Neural cell (in vitro differentiated cells): Measurements from ENCODE around the gene CDC42BPB. TPM values are rescaled to one million over a fixed set of nuclear protein-coding genes. Genes with fewer than 3 reads are reported as not detected.

ENCODE experiments used
- H2AFZ ChIP-seq: fragments of 200-600, 300-800 bp; sonication (generic), shearing (Covaris generic); 2 replicates; pipeline ENCODE4 v1.6.0; 2014; ENCODE audit warnings: low read depth, mild to moderate bottlenecking, antibody characterized with exemption, low read length, moderate library complexity
- H3F3A ChIP-seq: fragments of 200-600 bp; shearing (Covaris generic); 2 replicates; pipeline ENCODE4 v1.6.1; 2016; ENCODE audit warnings: mild to moderate bottlenecking, moderate library complexity, mixed read lengths, antibody characterized with exemption, low read length; ENCODE audit not compliant: insufficient read depth, poor library complexity, severe bottlenecking
- H3K27ac ChIP-seq: fragments of 200-600, 300-800 bp; sonication (generic), shearing (Covaris generic); 2 replicates; pipeline ENCODE4 v1.5.1; 2014; ENCODE audit warnings: mild to moderate bottlenecking, low read length, moderate library complexity
- H3K27me3 ChIP-seq: fragments of 300-800, 200-600 bp; sonication (generic), shearing (Covaris generic); 2 replicates; pipeline ENCODE4 v1.6.0; 2014; ENCODE audit warnings: mild to moderate bottlenecking, low read depth, low read length, moderate library complexity; ENCODE audit not compliant: insufficient read depth
- H3K36me3 ChIP-seq: fragments of 300-800, 200-600 bp; sonication (generic), shearing (Covaris generic); 2 replicates; pipeline ENCODE4 v1.5.1; 2014; ENCODE audit warnings: mild to moderate bottlenecking, antibody characterized with exemption, low read length, moderate library complexity; ENCODE audit not compliant: insufficient read depth
- H3K4me2 ChIP-seq: fragments of 300-800, 200-600 bp; sonication (generic), shearing (Covaris generic); 2 replicates; pipeline ENCODE4 v1.6.0; 2014; ENCODE audit warnings: mild to moderate bottlenecking, low read length
- H3K4me3 ChIP-seq: fragments of 300-800, 200-600 bp; sonication (generic), shearing (Covaris generic); 2 replicates; pipeline ENCODE4 v1.5.1; 2014; ENCODE audit warnings: mild to moderate bottlenecking, low read length, moderate library complexity
- H3K79me2 ChIP-seq: fragments of 200-600 bp; shearing (Covaris generic); replicated peaks from 2 replicates; pipeline ENCODE4 v1.6.0; 2014; ENCODE audit warnings: mild to moderate bottlenecking, low read length, moderate library complexity; ENCODE audit not compliant: insufficient read depth
- H3K9ac ChIP-seq: fragments of 300-800, 200-600 bp; sonication (generic), shearing (Covaris generic); 2 replicates; pipeline ENCODE4 v1.6.1; 2016; ENCODE audit warnings: mild to moderate bottlenecking, low read length, mixed read lengths
- H3K9me2 ChIP-seq: fragments of 200-600 bp; shearing (Covaris generic); 2 replicates; pipeline ENCODE4 v1.6.1; 2016; ENCODE audit warnings: mild to moderate bottlenecking, low read length, mixed read lengths; ENCODE audit not compliant: insufficient read depth
- H3K9me3 ChIP-seq: fragments of 200-600, 300-800 bp; sonication (generic), shearing (Covaris generic); 2 replicates; pipeline ENCODE4 v1.6.1; 2016; ENCODE audit warnings: mild to moderate bottlenecking, mixed run types, low read length, moderate library complexity, mixed read lengths
- H4K20me1 ChIP-seq: fragments of 200-600 bp; shearing (Covaris generic); 2 replicates; pipeline ENCODE4 v1.6.1; 2016; ENCODE audit warnings: mild to moderate bottlenecking, mixed run types; ENCODE audit not compliant: insufficient read depth
- EP300 ChIP-seq: fragments of 450-650 bp; conservative IDR thresholded peaks from 2 replicates; pipeline ENCODE4 v1.6.1; 2014; ENCODE audit warnings: antibody characterized with exemption, mild to moderate bottlenecking, moderate library complexity; ENCODE audit not compliant: poor library complexity, severe bottlenecking
- EZH2 ChIP-seq: fragments of 200-600, 300-800 bp; shearing (Covaris generic), sonication (generic); IDR thresholded peaks from 2 replicates; pipeline ENCODE4 v1.6.1; 2014; ENCODE audit warnings: antibody characterized with exemption, low read length, borderline replicate concordance, mild to moderate bottlenecking; ENCODE audit not compliant: insufficient read depth, poor library complexity, severe bottlenecking
- MXI1 ChIP-seq: fragments of 450-650 bp; conservative IDR thresholded peaks from 2 replicates; pipeline ENCODE4 v1.6.1; 2014; ENCODE audit warnings: antibody characterized with exemption, mild to moderate bottlenecking; ENCODE audit not compliant: poor library complexity, severe bottlenecking
- POLR2AphosphoS5 ChIP-seq: IDR thresholded peaks from 2 replicates; pipeline ENCODE4 v1.6.1; 2012
- RAD21 ChIP-seq: fragments of 450-650 bp; conservative IDR thresholded peaks from 2 replicates; pipeline ENCODE4 v1.6.1; 2014; ENCODE audit warnings: antibody characterized with exemption, mild to moderate bottlenecking, moderate library complexity
- SMC3 ChIP-seq: fragments of 450-650 bp; conservative IDR thresholded peaks from 2 replicates; pipeline ENCODE4 v1.6.1; 2014; ENCODE audit warnings: antibody characterized with exemption, mild to moderate bottlenecking, moderate library complexity; ENCODE audit not compliant: poor library complexity
- TAF1 ChIP-seq: IDR thresholded peaks from 2 replicates; pipeline ENCODE4 v1.6.1; 2012; ENCODE audit warnings: low read depth
- polyA plus RNA-seq: library from polyadenylated mRNA; depleted of rRNA; stranded (reverse); fragments of >200 nt; gene quantifications from 2 replicates; pipeline ENCODE4 v1.2.3, GENCODE V29; 2014
- TF ChIP-seq, protein P1 (sequence below): fragments of 450-650 bp; IDR thresholded peaks from 2 replicates; pipeline ENCODE4 v1.5.1; 2014; ENCODE audit warnings: antibody characterized with exemption, mild to moderate bottlenecking, moderate library complexity; ENCODE audit not compliant: poor library complexity, severe bottlenecking
- TF ChIP-seq, protein P2 (sequence below): IDR thresholded peaks from 2 replicates; pipeline ENCODE4 v1.6.1; 2012; ENCODE audit warnings: borderline replicate concordance

Gene CDC42BPB
- polyA plus RNA-seq, 1 donor from 2014 or later: 43.8 TPM

DNA sequence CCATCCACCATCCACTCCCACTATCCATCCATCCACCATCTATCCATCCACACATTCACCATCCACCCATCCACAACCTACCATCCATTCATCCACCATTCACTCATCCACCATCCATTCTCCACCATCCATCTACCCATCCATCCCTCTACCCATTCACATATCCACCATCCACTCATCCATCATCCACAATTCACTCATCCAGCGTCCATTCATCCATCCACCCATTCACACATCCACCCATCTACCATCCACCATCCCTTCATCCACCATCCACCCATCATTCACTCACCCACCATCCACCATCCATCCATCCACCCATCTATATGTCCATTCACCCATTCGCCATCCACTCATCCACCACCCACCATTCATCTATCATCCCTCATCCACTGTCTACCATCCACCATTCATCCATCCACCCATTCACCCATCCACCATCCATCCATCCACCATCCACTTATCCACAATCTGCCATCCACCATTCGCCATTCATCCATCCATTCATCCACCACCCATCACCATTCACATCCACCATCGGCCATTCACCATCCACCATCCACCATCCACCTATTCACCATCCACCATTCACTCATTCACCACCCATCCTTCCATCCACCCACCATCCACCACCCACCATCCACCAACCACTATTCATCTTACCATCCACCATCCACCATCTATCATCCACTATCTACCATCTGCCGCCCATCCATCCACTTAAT lies 136.9 kb downstream of the CDC42BPB start:
- H3K4me3 ChIP-seq: no peak overlapping the region
- H4K20me1 ChIP-seq: no peaks in the 10 kb centered on the region
- no peaks in the 10 kb centered on the region for H3K79me2 ChIP-seq
- no peaks in the 10 kb centered on the region for H3K9me2 ChIP-seq
- H3F3A ChIP-seq: no peaks in the 10 kb centered on the region
- TF ChIP-seq, protein P1, sequence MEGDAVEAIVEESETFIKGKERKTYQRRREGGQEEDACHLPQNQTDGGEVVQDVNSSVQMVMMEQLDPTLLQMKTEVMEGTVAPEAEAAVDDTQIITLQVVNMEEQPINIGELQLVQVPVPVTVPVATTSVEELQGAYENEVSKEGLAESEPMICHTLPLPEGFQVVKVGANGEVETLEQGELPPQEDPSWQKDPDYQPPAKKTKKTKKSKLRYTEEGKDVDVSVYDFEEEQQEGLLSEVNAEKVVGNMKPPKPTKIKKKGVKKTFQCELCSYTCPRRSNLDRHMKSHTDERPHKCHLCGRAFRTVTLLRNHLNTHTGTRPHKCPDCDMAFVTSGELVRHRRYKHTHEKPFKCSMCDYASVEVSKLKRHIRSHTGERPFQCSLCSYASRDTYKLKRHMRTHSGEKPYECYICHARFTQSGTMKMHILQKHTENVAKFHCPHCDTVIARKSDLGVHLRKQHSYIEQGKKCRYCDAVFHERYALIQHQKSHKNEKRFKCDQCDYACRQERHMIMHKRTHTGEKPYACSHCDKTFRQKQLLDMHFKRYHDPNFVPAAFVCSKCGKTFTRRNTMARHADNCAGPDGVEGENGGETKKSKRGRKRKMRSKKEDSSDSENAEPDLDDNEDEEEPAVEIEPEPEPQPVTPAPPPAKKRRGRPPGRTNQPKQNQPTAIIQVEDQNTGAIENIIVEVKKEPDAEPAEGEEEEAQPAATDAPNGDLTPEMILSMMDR: no peak
- TF ChIP-seq, protein P2, sequence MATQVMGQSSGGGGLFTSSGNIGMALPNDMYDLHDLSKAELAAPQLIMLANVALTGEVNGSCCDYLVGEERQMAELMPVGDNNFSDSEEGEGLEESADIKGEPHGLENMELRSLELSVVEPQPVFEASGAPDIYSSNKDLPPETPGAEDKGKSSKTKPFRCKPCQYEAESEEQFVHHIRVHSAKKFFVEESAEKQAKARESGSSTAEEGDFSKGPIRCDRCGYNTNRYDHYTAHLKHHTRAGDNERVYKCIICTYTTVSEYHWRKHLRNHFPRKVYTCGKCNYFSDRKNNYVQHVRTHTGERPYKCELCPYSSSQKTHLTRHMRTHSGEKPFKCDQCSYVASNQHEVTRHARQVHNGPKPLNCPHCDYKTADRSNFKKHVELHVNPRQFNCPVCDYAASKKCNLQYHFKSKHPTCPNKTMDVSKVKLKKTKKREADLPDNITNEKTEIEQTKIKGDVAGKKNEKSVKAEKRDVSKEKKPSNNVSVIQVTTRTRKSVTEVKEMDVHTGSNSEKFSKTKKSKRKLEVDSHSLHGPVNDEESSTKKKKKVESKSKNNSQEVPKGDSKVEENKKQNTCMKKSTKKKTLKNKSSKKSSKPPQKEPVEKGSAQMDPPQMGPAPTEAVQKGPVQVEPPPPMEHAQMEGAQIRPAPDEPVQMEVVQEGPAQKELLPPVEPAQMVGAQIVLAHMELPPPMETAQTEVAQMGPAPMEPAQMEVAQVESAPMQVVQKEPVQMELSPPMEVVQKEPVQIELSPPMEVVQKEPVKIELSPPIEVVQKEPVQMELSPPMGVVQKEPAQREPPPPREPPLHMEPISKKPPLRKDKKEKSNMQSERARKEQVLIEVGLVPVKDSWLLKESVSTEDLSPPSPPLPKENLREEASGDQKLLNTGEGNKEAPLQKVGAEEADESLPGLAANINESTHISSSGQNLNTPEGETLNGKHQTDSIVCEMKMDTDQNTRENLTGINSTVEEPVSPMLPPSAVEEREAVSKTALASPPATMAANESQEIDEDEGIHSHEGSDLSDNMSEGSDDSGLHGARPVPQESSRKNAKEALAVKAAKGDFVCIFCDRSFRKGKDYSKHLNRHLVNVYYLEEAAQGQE: no peak
- TF ChIP-seq EP300 (no peak), EZH2 (no peak), SMC3 (no peak), TAF1 (no peak), POLR2AphosphoS5 (no peak), MXI1 (no peak), RAD21 (no peak)
- no peak overlapping the region for H3K9ac ChIP-seq
- peaks cover 4% of the 10 kb centered on the region for H3K9me3 ChIP-seq
- no peak overlapping the region for H2AFZ ChIP-seq
- no peak overlapping the region for H3K4me2 ChIP-seq
- H3K27ac ChIP-seq: no peak overlapping the region
- H3K36me3 ChIP-seq: no peaks in the 10 kb centered on the region
- peaks cover 44% of the 10 kb centered on the region for H3K27me3 ChIP-seq

DNA sequence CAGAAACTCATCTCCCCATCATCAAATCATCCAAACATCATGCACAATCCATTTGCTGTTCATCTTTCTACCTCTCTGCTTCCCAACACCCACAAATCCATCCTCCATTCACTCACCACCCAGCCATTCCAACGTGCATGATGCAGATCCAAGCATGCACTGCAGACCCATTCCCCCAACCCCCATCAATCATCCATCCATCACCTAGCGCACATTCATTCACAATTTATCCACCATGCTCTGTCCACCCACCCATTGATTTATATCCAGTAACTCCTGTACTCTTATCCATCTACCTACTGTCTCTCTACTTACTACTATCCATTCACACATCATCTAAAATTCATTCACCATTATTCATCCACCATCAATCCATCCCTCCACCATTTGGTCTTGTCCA lies 138.9 kb downstream of the CDC42BPB start:
- H3K9ac ChIP-seq: no peak overlapping the region
- peaks cover 4% of the 10 kb centered on the region for H3K9me3 ChIP-seq
- H3K36me3 ChIP-seq: no peaks in the 10 kb centered on the region
- H3F3A ChIP-seq: no peaks in the 10 kb centered on the region
- H3K9me2 ChIP-seq: no peaks in the 10 kb centered on the region
- H3K79me2 ChIP-seq: no peaks in the 10 kb centered on the region
- no peak overlapping the region for H3K4me3 ChIP-seq
- H3K27me3 ChIP-seq: peaks cover 24% of the 10 kb centered on the region
- no peak overlapping the region for H2AFZ ChIP-seq
- H3K4me2 ChIP-seq: no peak overlapping the region
- H4K20me1 ChIP-seq: no peaks in the 10 kb centered on the region
- H3K27ac ChIP-seq: no peak overlapping the region
- TF ChIP-seq EZH2 (no peak), RAD21 (no peak), TAF1 (no peak), EP300 (no peak), MXI1 (no peak), POLR2AphosphoS5 (no peak), SMC3 (no peak)
- TF ChIP-seq, protein P2: no peak
- TF ChIP-seq, protein P1: no peak
